Peyer's patch (tissue), 4 donors: Measurements from ENCODE around the gene FCMR.

ENCODE experiments used
- CTCF ChIP-seq, 6 experiments: fragments of 450-650 bp in 4 of 6; fragments of 200-600 bp in 2 of 6; sonication (generic) in 1 of 6; IDR thresholded peaks; one replicate each; pipeline ENCODE4 v1.5.1; 2017 to 2019; ENCODE audit warnings: antibody characterized with exemption in 6 of 6, mild to moderate bottlenecking in 3 of 6, moderate library complexity in 1 of 6
- POLR2A ChIP-seq, 2 donors: fragments of 450-650 bp; IDR thresholded peaks; one replicate each; pipeline ENCODE4 v1.5.1; 2017; ENCODE audit warnings: antibody characterized with exemption in 2 of 2, mild to moderate bottlenecking in 2 of 2, moderate library complexity in 2 of 2

GRCh38 chr1:206924592-206925105, 2.9 kb upstream of the FCMR start:
- TF ChIP-seq CTCF (IDR thresholded peaks at IDR 0.05): no peak
- TF ChIP-seq POLR2A (IDR thresholded peaks at IDR 0.05): no peak
